Mononuclear cell (primary cell): ENCODE measurements around the gene LMOD3. TPM values are rescaled to one million over a fixed set of nuclear protein-coding genes. Genes with fewer than 3 reads are reported as not detected.

ENCODE experiments used
- H3K27me3 ChIP-seq: 2 replicates; pipeline ENCODE4 v1.6.0; 2011; ENCODE audit warnings: low read length, control low read depth; ENCODE audit not compliant: insufficient read depth
- H3K4me1 ChIP-seq: 2 replicates; pipeline ENCODE4 v1.5.1; 2011; ENCODE audit warnings: mild to moderate bottlenecking, low read length, control low read depth; ENCODE audit not compliant: insufficient read depth
- H3K4me3 ChIP-seq: 2 replicates; pipeline ENCODE4 v1.5.1; 2011; ENCODE audit warnings: mild to moderate bottlenecking, low read length, moderate library complexity
- H3K9me3 ChIP-seq: 2 replicates; pipeline ENCODE4 v1.5.1; 2011; ENCODE audit warnings: low read depth, mild to moderate bottlenecking, control low read depth, low read length
- total RNA-seq: library from RNA; depleted of rRNA; stranded (reverse); fragments of >200 nt; gene quantifications from one replicate; pipeline ENCODE4 v1.2.3, GENCODE V29; 2012

Gene LMOD3
- total RNA-seq, 1 donor = not detected

GRCh38 chr3:69141313-69141712 is 18.9 kb upstream of the LMOD3 start:
- Histone ChIP-seq H3K9me3 (no peaks in the 10 kb centered on the region), H3K4me1 (no peaks in the 10 kb centered on the region), H3K27me3 (no peaks in the 10 kb centered on the region), H3K4me3 (no peak overlapping the region)

DNA sequence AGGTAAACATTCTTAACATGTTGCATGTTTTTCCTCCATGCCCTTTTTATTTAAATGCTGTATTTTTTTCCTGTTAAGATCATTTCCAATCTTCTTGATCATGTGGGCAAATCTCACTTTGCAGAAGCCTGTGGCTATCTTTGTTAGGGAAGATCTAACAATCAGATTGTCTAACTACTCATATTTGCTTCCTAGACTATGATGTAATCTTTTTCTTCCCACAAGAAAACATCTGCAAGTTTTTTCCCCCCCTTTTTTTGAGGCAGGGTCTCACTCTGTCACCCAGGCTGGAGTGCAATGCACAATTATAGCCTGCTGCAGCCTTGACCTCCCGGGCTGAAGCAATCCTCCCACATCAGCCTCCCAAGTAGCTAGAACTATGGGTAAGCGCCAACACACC is 15.0 kb upstream of the LMOD3 start:
- H3K4me1 ChIP-seq = no peaks in the 10 kb centered on the region
- no peaks in the 10 kb centered on the region for H3K27me3 ChIP-seq
- H3K9me3 ChIP-seq = no peaks in the 10 kb centered on the region
- H3K4me3 ChIP-seq = no peak overlapping the region

GRCh38 chr3:69137005-69137404 is 14.6 kb upstream of the LMOD3 start:
- no peaks in the 10 kb centered on the region for H3K9me3 ChIP-seq
- H3K27me3 ChIP-seq = no peaks in the 10 kb centered on the region
- H3K4me3 ChIP-seq = no peak overlapping the region
- no peaks in the 10 kb centered on the region for H3K4me1 ChIP-seq

- Histone ChIP-seq H3K4me1 (no peaks in the 10 kb centered on the region), H3K27me3 (no peaks in the 10 kb centered on the region), H3K4me3 (no peak overlapping the region), H3K9me3 (no peaks in the 10 kb centered on the region)
These were observed 8.3 kb upstream of the LMOD3 start for GRCh38 chr3:69130689-69131088.

DNA sequence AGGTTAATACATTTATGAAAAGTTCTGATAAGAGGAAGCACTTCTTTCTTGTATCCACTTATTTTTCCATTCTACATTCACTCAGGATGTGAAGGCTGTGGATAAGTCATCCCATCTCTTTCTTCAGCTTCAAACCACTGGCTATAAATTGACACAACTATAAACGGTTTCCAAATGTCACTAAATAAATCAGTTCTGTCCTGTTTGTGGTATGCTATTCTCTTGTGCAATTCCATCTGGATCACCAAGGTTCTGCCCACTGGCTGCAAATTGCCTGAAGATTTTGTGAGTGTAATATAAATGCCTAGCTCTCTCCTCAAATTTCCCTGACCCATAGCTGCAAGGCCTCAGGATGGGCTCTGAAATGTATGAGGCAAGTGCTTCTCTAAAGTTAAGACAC is 7.1 kb upstream of the LMOD3 start:
- Histone ChIP-seq H3K4me3 (no peak overlapping the region), H3K9me3 (no peaks in the 10 kb centered on the region), H3K4me1 (no peaks in the 10 kb centered on the region), H3K27me3 (no peaks in the 10 kb centered on the region)

DNA sequence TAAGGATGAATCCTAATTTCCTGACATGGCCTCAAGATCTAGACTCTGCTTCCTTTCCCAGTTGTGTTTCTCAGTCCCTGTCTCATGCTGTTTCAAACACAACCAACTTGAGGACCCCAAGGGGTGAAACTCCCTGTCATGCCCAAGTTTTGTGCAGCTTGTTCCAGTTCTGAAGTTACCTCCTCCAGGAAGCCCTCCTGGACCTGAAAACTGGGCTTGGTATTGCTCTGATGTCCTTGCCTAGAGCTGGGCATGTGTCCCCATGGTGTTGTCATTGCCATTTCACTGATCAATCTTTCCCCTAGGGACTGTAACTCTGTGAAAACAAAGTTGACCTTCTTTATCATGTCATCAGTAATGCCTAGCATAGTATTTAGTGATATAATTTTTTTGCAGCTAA is 6.1 kb upstream of the LMOD3 start:
- H3K27me3 ChIP-seq = no peaks in the 10 kb centered on the region
- H3K9me3 ChIP-seq = no peaks in the 10 kb centered on the region
- H3K4me1 ChIP-seq = no peaks in the 10 kb centered on the region
- H3K4me3 ChIP-seq = no peak overlapping the region

GRCh38 chr3:69126999-69127398 is 4.6 kb upstream of the LMOD3 start:
- Histone ChIP-seq H3K4me1 (no peaks in the 10 kb centered on the region), H3K4me3 (no peak overlapping the region), H3K9me3 (no peaks in the 10 kb centered on the region), H3K27me3 (no peaks in the 10 kb centered on the region)

DNA sequence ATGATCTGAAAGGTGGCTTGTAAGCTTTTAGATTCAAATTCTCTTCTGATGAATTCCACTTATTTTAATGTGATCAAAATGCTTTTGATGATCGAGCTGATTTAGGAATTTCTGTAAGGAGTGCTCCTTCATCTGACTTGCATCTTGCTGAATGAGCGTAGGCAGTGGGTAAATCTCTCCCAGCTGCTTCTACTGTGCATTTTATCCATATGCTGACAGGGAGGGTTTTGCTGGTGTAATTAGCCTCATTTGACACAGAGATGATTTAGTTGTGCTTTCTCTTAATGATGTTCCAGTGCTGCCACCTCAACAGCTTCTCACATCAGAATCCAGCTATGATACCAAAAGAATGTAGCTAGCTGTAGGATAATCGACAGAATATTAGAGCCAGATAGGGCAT is 3.8 kb upstream of the LMOD3 start:
- H3K9me3 ChIP-seq = no peaks in the 10 kb centered on the region
- no peak overlapping the region for H3K4me3 ChIP-seq
- H3K4me1 ChIP-seq = no peaks in the 10 kb centered on the region
- no peaks in the 10 kb centered on the region for H3K27me3 ChIP-seq

- H3K4me3 ChIP-seq = no peak overlapping the region
- H3K4me1 ChIP-seq = no peaks in the 10 kb centered on the region
- H3K9me3 ChIP-seq = no peaks in the 10 kb centered on the region
- no peaks in the 10 kb centered on the region for H3K27me3 ChIP-seq
These were observed 445 bp downstream of the LMOD3 start for GRCh38 chr3:69121950-69122349.

- Histone ChIP-seq H3K9me3 (no peaks in the 10 kb centered on the region), H3K27me3 (no peaks in the 10 kb centered on the region), H3K4me1 (no peaks in the 10 kb centered on the region), H3K4me3 (no peak overlapping the region)
These were observed 882 bp downstream of the LMOD3 start for GRCh38 chr3:69121513-69121912.

- Histone ChIP-seq H3K27me3 (no peaks in the 10 kb centered on the region), H3K4me3 (no peak overlapping the region), H3K4me1 (no peaks in the 10 kb centered on the region), H3K9me3 (no peaks in the 10 kb centered on the region)
These were observed 1.4 kb downstream of the LMOD3 start for GRCh38 chr3:69120879-69121464.

- no peak overlapping the region for H3K4me3 ChIP-seq
- H3K27me3 ChIP-seq = no peaks in the 10 kb centered on the region
- no peaks in the 10 kb centered on the region for H3K4me1 ChIP-seq
- no peaks in the 10 kb centered on the region for H3K9me3 ChIP-seq
These were observed 2.7 kb downstream of the LMOD3 start for GRCh38 chr3:69119681-69120080.

- Histone ChIP-seq H3K4me3 (no peak overlapping the region), H3K27me3 (no peaks in the 10 kb centered on the region), H3K4me1 (no peaks in the 10 kb centered on the region), H3K9me3 (no peaks in the 10 kb centered on the region)
These were observed 3.3 kb downstream of the LMOD3 start for GRCh38 chr3:69119138-69119537.

DNA sequence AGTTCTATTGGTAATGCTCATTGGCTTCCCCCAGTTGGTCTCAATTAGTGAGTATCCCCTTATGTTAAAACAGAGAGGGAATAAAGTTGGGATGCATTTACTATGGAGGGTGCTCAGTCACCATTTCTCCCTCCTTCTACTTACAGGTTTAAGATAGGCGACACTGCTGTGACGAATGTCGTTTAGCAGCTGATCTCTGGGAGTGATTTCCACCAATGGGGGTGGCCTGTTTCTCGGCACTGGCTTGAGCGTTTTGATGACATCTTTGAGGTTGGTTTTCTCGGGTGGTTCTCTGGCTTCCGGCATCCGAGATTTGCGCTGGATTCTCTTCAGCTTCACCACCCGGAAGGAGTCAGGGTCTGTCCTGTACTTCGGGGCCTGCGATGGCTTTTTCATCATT is 3.8 kb downstream of the LMOD3 start:
- no peaks in the 10 kb centered on the region for H3K9me3 ChIP-seq
- H3K4me1 ChIP-seq = no peaks in the 10 kb centered on the region
- H3K4me3 ChIP-seq = no peak overlapping the region
- no peaks in the 10 kb centered on the region for H3K27me3 ChIP-seq

DNA sequence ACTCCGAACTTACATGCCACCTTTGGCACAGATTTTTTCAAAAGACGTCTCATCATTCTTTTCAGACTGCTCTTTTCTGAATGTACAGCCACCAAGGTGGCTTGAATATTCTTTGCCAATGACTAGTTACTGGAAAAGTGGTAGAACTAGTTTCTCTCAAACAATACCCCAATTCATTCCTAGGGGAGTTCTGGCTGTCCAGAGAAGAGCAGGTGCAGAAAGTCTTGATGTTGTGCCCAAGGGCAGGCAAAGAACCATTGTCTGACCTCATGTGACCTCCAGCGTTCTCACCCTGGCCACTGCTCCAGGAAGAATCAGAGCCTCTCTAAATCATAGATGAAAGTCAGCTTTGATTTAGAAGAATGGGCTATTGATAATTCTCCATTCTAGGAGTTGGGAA is 5.5 kb downstream of the LMOD3 start:
- Histone ChIP-seq H3K4me1 (no peaks in the 10 kb centered on the region), H3K4me3 (no peak overlapping the region), H3K9me3 (no peaks in the 10 kb centered on the region), H3K27me3 (no peaks in the 10 kb centered on the region)

DNA sequence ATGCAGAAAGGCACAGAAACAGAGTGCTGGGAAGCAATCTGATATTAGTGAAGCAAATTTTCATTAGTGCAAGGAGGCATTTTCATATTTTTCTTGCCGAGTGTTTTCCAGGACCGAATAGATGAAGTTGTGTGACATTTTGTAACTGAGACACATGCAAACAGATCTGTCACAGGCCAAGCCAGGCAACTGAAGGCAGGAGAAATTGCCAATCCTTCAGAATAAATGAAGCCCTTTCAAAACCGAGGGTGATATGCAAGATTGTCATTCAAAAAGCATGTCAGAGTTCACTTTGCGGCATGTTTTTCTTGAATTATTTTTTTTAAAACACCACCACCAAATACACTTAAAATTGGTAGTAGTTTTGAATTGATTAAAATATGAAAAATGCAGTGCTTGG is 6.2 kb downstream of the LMOD3 start:
- Histone ChIP-seq H3K4me1 (no peaks in the 10 kb centered on the region), H3K27me3 (no peaks in the 10 kb centered on the region), H3K9me3 (no peaks in the 10 kb centered on the region), H3K4me3 (no peak overlapping the region)

GRCh38 chr3:69115731-69116130 is 6.7 kb downstream of the LMOD3 start:
- H3K9me3 ChIP-seq = no peaks in the 10 kb centered on the region
- H3K27me3 ChIP-seq = no peaks in the 10 kb centered on the region
- H3K4me3 ChIP-seq = no peak overlapping the region
- H3K4me1 ChIP-seq = no peaks in the 10 kb centered on the region
